OCI-LY1 (cell line): Measurements from ENCODE around the gene SLC25A26.

ENCODE experiments used
- H2AFZ ChIP-seq: fragments of 200-600 bp; sonication (generic), shearing (Covaris generic); 2 replicates; pipeline ENCODE4 v1.6.0; 2014; ENCODE audit warnings: antibody characterized with exemption, mild to moderate bottlenecking, low read length
- H3F3A ChIP-seq: fragments of 200-600 bp; sonication (generic), shearing (Covaris generic); 2 replicates; pipeline ENCODE4 v1.6.0; 2014; ENCODE audit warnings: mild to moderate bottlenecking, antibody characterized with exemption, low read length, moderate library complexity; ENCODE audit not compliant: insufficient read depth
- H3K27ac ChIP-seq: fragments of 200-600 bp; sonication (generic); 2 replicates; pipeline ENCODE4 v1.5.1; 2014; ENCODE audit warnings: low read length, mixed run types, mild to moderate bottlenecking, low read depth; ENCODE audit not compliant: poor library complexity, severe bottlenecking
- H3K27me3 ChIP-seq: fragments of 200-600 bp; sonication (generic); 2 replicates; pipeline ENCODE4 v1.6.0; 2014; ENCODE audit warnings: antibody characterized with exemption, mild to moderate bottlenecking, low read length, moderate library complexity; ENCODE audit not compliant: insufficient read depth
- H3K36me3 ChIP-seq: fragments of 200-600 bp; sonication (generic); 2 replicates; pipeline ENCODE4 v1.6.1; 2014; ENCODE audit warnings: mild to moderate bottlenecking, antibody characterized with exemption, low read length, moderate library complexity, mixed read lengths; ENCODE audit not compliant: insufficient read depth
- H3K4me1 ChIP-seq: fragments of 200-600 bp; sonication (generic); 2 replicates; pipeline ENCODE4 v1.5.1; 2014; ENCODE audit warnings: mild to moderate bottlenecking, low read length, moderate library complexity; ENCODE audit not compliant: insufficient read depth, severe bottlenecking
- H3K4me2 ChIP-seq: fragments of 200-600 bp; sonication (generic), shearing (Covaris generic); 2 replicates; pipeline ENCODE4 v1.6.1; 2014; ENCODE audit warnings: low read length
- H3K4me3 ChIP-seq: fragments of 200-600 bp; sonication (generic); 2 replicates; pipeline ENCODE4 v1.5.1; 2014; ENCODE audit warnings: low read length, low read depth, mild to moderate bottlenecking, mixed read lengths; ENCODE audit not compliant: poor library complexity, severe bottlenecking
- H3K79me2 ChIP-seq: fragments of 200-600 bp; shearing (Covaris generic); 2 replicates; pipeline ENCODE4 v1.6.1; 2016; ENCODE audit warnings: mixed run types, low read length, mixed read lengths; ENCODE audit not compliant: insufficient read depth
- H3K9ac ChIP-seq: fragments of 200-600 bp; sonication (generic), shearing (Covaris generic); 2 replicates; pipeline ENCODE4 v1.6.1; 2014; ENCODE audit warnings: mild to moderate bottlenecking, low read length, mixed read lengths
- H3K9me2 ChIP-seq: fragments of 200-600 bp; sonication (generic), shearing (Covaris generic); 2 replicates; pipeline ENCODE4 v1.6.1; 2014; ENCODE audit warnings: low read depth, mild to moderate bottlenecking, low read length, mixed read lengths
- H3K9me3 ChIP-seq: fragments of 200-600 bp; shearing (Covaris generic); 2 replicates; pipeline ENCODE4 v1.6.1; 2014; ENCODE audit warnings: low read length, mixed read lengths
- H4K20me1 ChIP-seq: fragments of 200-600 bp; sonication (generic), shearing (Covaris generic); 2 replicates; pipeline ENCODE4 v1.6.0; 2016; ENCODE audit warnings: mild to moderate bottlenecking, low read length; ENCODE audit not compliant: insufficient read depth
- EZH2 ChIP-seq: fragments of 200-600 bp; sonication (generic), shearing (Covaris generic); IDR thresholded peaks from 2 replicates; pipeline ENCODE4 v1.8.0; 2017; ENCODE audit warnings: borderline replicate concordance, mixed run types, mild to moderate bottlenecking, antibody characterized with exemption, low read length, moderate library complexity, mixed read lengths
- TF ChIP-seq, protein P1 (sequence below): fragments of 200-600 bp; sonication (generic), shearing (Covaris generic); IDR thresholded peaks from 2 replicates; pipeline ENCODE4 v1.5.1; 2017; ENCODE audit warnings: mild to moderate bottlenecking, antibody characterized with exemption, low read length, moderate library complexity, mixed read lengths

Gene SLC25A26

GRCh38 chr3:66200147-66200546 lies 20.7 kb upstream of the SLC25A26 start:
- Histone ChIP-seq H3K27me3 (no peaks in the 10 kb centered on the region), H3K4me3 (no peak overlapping the region), H3K79me2 (no peaks in the 10 kb centered on the region), H3K36me3 (no peaks in the 10 kb centered on the region), H2AFZ (no peak overlapping the region), H3K27ac (no peak overlapping the region), H3K9me3 (no peaks in the 10 kb centered on the region), H3F3A (no peaks in the 10 kb centered on the region), H3K4me2 (no peak overlapping the region), H3K4me1 (no peaks in the 10 kb centered on the region), H3K9ac (no peak overlapping the region), H4K20me1 (no peaks in the 10 kb centered on the region), H3K9me2 (no peaks in the 10 kb centered on the region)
- no peak for TF ChIP-seq EZH2
- TF ChIP-seq, protein P1, sequence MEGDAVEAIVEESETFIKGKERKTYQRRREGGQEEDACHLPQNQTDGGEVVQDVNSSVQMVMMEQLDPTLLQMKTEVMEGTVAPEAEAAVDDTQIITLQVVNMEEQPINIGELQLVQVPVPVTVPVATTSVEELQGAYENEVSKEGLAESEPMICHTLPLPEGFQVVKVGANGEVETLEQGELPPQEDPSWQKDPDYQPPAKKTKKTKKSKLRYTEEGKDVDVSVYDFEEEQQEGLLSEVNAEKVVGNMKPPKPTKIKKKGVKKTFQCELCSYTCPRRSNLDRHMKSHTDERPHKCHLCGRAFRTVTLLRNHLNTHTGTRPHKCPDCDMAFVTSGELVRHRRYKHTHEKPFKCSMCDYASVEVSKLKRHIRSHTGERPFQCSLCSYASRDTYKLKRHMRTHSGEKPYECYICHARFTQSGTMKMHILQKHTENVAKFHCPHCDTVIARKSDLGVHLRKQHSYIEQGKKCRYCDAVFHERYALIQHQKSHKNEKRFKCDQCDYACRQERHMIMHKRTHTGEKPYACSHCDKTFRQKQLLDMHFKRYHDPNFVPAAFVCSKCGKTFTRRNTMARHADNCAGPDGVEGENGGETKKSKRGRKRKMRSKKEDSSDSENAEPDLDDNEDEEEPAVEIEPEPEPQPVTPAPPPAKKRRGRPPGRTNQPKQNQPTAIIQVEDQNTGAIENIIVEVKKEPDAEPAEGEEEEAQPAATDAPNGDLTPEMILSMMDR = no peak

- no peaks in the 10 kb centered on the region for H3K9me3 ChIP-seq
- H3K4me1 ChIP-seq = no peaks in the 10 kb centered on the region
- no peaks in the 10 kb centered on the region for H4K20me1 ChIP-seq
- no peaks in the 10 kb centered on the region for H3K27me3 ChIP-seq
- no peak overlapping the region for H3K4me2 ChIP-seq
- no peak overlapping the region for H3K27ac ChIP-seq
- H2AFZ ChIP-seq = no peak overlapping the region
- H3K9ac ChIP-seq = no peak overlapping the region
- no peaks in the 10 kb centered on the region for H3K9me2 ChIP-seq
- H3K4me3 ChIP-seq = no peak overlapping the region
- no peaks in the 10 kb centered on the region for H3F3A ChIP-seq
- no peak for TF ChIP-seq EZH2
- TF ChIP-seq, protein P1 = no peak
- no peaks in the 10 kb centered on the region for H3K79me2 ChIP-seq
- H3K36me3 ChIP-seq = no peaks in the 10 kb centered on the region
Measured at GRCh38 chr3:66200786-66201185, 20.0 kb upstream of the SLC25A26 start.

- TF ChIP-seq, protein P1 = no peak
- no peak for TF ChIP-seq EZH2
- Histone ChIP-seq H3K79me2 (no peaks in the 10 kb centered on the region), H3K9ac (no peak overlapping the region), H3F3A (no peaks in the 10 kb centered on the region), H3K36me3 (no peaks in the 10 kb centered on the region), H2AFZ (no peak overlapping the region), H3K4me1 (no peaks in the 10 kb centered on the region), H3K4me2 (no peak overlapping the region), H4K20me1 (no peaks in the 10 kb centered on the region), H3K9me2 (no peaks in the 10 kb centered on the region), H3K27ac (no peak overlapping the region), H3K27me3 (no peaks in the 10 kb centered on the region), H3K9me3 (no peaks in the 10 kb centered on the region), H3K4me3 (no peak overlapping the region)
Measured at GRCh38 chr3:66203275-66203674, 17.5 kb upstream of the SLC25A26 start.
